CD14-positive monocyte (primary cell): ENCODE data around the gene DENND1A. TPM values are rescaled to one million over a fixed set of nuclear protein-coding genes. Genes with fewer than 3 reads are reported as not detected.

Source experiments
- DNase-seq, 3 donors: peaks; one replicate each; pipeline ENCODE4 v3.0.0-alpha.2; 2011 to 2022
- H2AFZ ChIP-seq: 2 replicates; pipeline ENCODE4 v1.6.0; 2012; ENCODE audit warnings: mild to moderate bottlenecking, low read depth, low read length, inconsistent platforms; ENCODE audit not compliant: insufficient read depth, poor library complexity, severe bottlenecking
- H3K27ac ChIP-seq, 2 donors: 1 replicate in 1 of 2; 2 replicates in 1 of 2; pipeline ENCODE4 v1.5.1; 2012 to 2013; ENCODE audit warnings: low read length in 2 of 2, control low read depth in 1 of 2, inconsistent platforms in 1 of 2, low read depth in 1 of 2, mild to moderate bottlenecking in 1 of 2
- H3K27me3 ChIP-seq, 2 donors: one replicate each; pipeline versions ENCODE4 v1.6.0 to v1.6.1; 2011 to 2013; ENCODE audit warnings: low read length in 2 of 2; ENCODE audit not compliant: control insufficient read depth in 2 of 2, insufficient read depth in 2 of 2
- H3K36me3 ChIP-seq, 2 donors: replicated peaks in 1 of 2; 1 replicate in 1 of 2; 2 replicates in 1 of 2; pipeline versions ENCODE4 v1.5.1 to v1.6.1; 2012 to 2013; ENCODE audit warnings: low read length in 2 of 2, control low read depth in 1 of 2, inconsistent platforms in 1 of 2, mild to moderate bottlenecking in 1 of 2; ENCODE audit not compliant: insufficient read depth in 2 of 2, control insufficient read depth in 1 of 2
- H3K4me1 ChIP-seq, 2 donors: 1 replicate in 1 of 2; 2 replicates in 1 of 2; pipeline versions ENCODE4 v1.5.1 to v1.6.1; 2012 to 2013; ENCODE audit warnings: low read length in 2 of 2, control low read depth in 1 of 2, inconsistent platforms in 1 of 2, mild to moderate bottlenecking in 1 of 2, moderate library complexity in 1 of 2; ENCODE audit not compliant: insufficient read depth in 2 of 2, control insufficient read depth in 1 of 2
- H3K4me2 ChIP-seq: replicated peaks from 2 replicates; pipeline ENCODE3; 2012; ENCODE audit warnings: low read length, moderate library complexity, mild to moderate bottlenecking; ENCODE audit not compliant: poor library complexity, severe bottlenecking; ENCODE audit errors: extremely low read depth
- H3K4me3 ChIP-seq, 3 experiments: fragments of 200-600 bp in 1 of 3; sonication (generic) in 1 of 3; replicated peaks in 1 of 3; 1 replicate in 2 of 3; 2 replicates in 1 of 3; pipeline ENCODE4 v1.5.1; 2011 to 2013; ENCODE audit warnings: low read length in 3 of 3, mild to moderate bottlenecking in 3 of 3, control low read depth in 2 of 3, low read depth in 2 of 3, inconsistent platforms in 1 of 3, moderate library complexity in 1 of 3
- H3K79me2 ChIP-seq: 2 replicates; pipeline ENCODE4 v1.6.0; 2012; ENCODE audit warnings: mild to moderate bottlenecking, control low read depth, inconsistent platforms, low read length, moderate library complexity; ENCODE audit not compliant: insufficient read depth
- H3K9ac ChIP-seq: 2 replicates; pipeline ENCODE4 v1.6.0; 2017; ENCODE audit warnings: low read length, mild to moderate bottlenecking; ENCODE audit not compliant: insufficient read depth, poor library complexity, severe bottlenecking
- H3K9me3 ChIP-seq, 2 donors: replicated peaks in 1 of 2; 1 replicate in 1 of 2; 2 replicates in 1 of 2; pipeline versions ENCODE4 v1.5.1 to v1.6.1; 2012 to 2013; ENCODE audit warnings: low read length in 2 of 2, control low read depth in 1 of 2; ENCODE audit not compliant: control insufficient read depth in 1 of 2, insufficient read depth in 1 of 2
- H4K20me1 ChIP-seq: 2 replicates; pipeline ENCODE4 v1.6.0; 2012; ENCODE audit warnings: mild to moderate bottlenecking, low read length, control low read depth, moderate library complexity; ENCODE audit not compliant: insufficient read depth
- H3K27ac Mint-ChIP-seq, 7 donors: one replicate each; pipeline ENCODE4 v1.8.0; 2020; ENCODE audit warnings: mild to moderate bottlenecking in 7 of 7, mixed read lengths in 7 of 7, moderate library complexity in 6 of 7, inconsistent platforms in 2 of 7
- H3K27me3 Mint-ChIP-seq, 3 donors: one replicate each; pipeline ENCODE4 v1.8.0; 2021 to 2022; ENCODE audit warnings: low read depth in 3 of 3, mild to moderate bottlenecking in 3 of 3, mixed read lengths in 3 of 3, moderate library complexity in 3 of 3, inconsistent platforms in 1 of 3
- H3K36me3 Mint-ChIP-seq, 2 donors: one replicate each; pipeline ENCODE4 v1.8.0; 2020; ENCODE audit warnings: mixed read lengths in 2 of 2, inconsistent platforms in 1 of 2, mild to moderate bottlenecking in 1 of 2
- H3K4me1 Mint-ChIP-seq: one replicate; pipeline ENCODE4 v1.8.0; 2020; ENCODE audit warnings: mild to moderate bottlenecking, mixed read lengths
- H3K4me3 Mint-ChIP-seq, 2 donors: one replicate each; pipeline ENCODE4 v1.8.0; 2020; ENCODE audit warnings: mild to moderate bottlenecking in 2 of 2, mixed read lengths in 2 of 2, moderate library complexity in 1 of 2
- H3K9me3 Mint-ChIP-seq, 7 donors: one replicate each; pipeline ENCODE4 v1.8.0; 2020 to 2022; ENCODE audit warnings: mixed read lengths in 7 of 7, mild to moderate bottlenecking in 6 of 7, moderate library complexity in 6 of 7, inconsistent platforms in 2 of 7
- WGBS: methylation state at CpG from one replicate; pipeline ENCODE4 v1.1.5; 2013; ENCODE audit warnings: missing lambda C conversion rate; ENCODE audit not compliant: insufficient coverage; 5-methylcytosine and 5-hydroxymethylcytosine counted together
- intact Hi-C, 2 donors: fragments of 100-400 bp; cut with micrococcal nuclease; formaldehyde crosslinking; loops; one replicate each; pipeline versions ENCODE4 v1.15.0 to v1.15.1; 2023
- polyA plus RNA-seq, 3 donors: library from polyadenylated mRNA; depleted of rRNA in 1 of 3; unstranded in 2 of 3; stranded (reverse) in 1 of 3; fragments of 300-500 nt in 2 of 3; fragments of >200 nt in 1 of 3; fragmentation: Illumina TruSeq in 2 of 3; gene quantifications; 1 replicate in 2 of 3; 2 replicates in 1 of 3; pipeline ENCODE4 v1.2.3, GENCODE V29; 2012 to 2021
- TF ChIP-seq, protein P1 (sequence below): fragments of 200-600 bp; IDR thresholded peaks from one replicate; pipeline ENCODE4 v1.8.0; 2022; ENCODE audit warnings: antibody characterized with exemption, mild to moderate bottlenecking

DENND1A gene
- polyA plus RNA-seq, 3 donors: 24.8 to 73.0 (median 29.4) TPM

DNA sequence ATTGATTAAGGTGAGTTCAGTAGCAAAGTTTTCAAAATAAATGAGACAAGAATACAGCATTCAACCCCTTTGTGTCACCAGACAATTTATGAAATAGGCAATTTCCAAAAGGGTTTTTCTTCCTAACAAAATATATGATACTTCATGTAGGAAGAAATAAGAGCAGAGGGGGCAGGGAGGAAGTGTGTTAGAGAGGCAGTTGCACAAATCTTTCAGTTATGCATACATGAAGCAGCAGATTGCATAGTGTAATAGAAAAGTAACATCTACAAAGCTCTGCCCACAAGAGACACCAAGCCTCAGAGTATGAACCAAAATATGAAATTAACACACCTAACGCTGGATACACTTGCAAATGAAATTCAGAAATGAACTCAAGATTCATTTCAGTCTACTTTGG, 157.0 kb downstream of the DENND1A start:
- H3K4me1 Mint-ChIP-seq: peaks cover 40% of the 10 kb centered on the region

GRCh38 chr9:123772374-123772773, 157.6 kb downstream of the DENND1A start:
- Histone ChIP-seq H3K36me3 (no peaks in the 10 kb centered on the region), H2AFZ (no peak overlapping the region), H3K79me2 (peaks cover 66% of the 10 kb centered on the region), H3K4me1 (peaks cover 21 to 30% of the 10 kb centered on the region in 2 donors), H4K20me1 (peaks cover 97% of the 10 kb centered on the region), H3K9ac (no peak overlapping the region), H3K4me2 (no peak overlapping the region), H3K4me3 (no peak overlapping the region), H3K9me3 (no peaks in the 10 kb centered on the region), H3K27ac (no peak overlapping the region), H3K27me3 (no peaks in the 10 kb centered on the region)
- H3K27ac Mint-ChIP-seq: no peak overlapping the region
- peaks cover 4 to 11% of the 10 kb centered on the region in 2 donors for H3K36me3 Mint-ChIP-seq
- intact Hi-C loops: no loop called here
- TF ChIP-seq, protein P1, sequence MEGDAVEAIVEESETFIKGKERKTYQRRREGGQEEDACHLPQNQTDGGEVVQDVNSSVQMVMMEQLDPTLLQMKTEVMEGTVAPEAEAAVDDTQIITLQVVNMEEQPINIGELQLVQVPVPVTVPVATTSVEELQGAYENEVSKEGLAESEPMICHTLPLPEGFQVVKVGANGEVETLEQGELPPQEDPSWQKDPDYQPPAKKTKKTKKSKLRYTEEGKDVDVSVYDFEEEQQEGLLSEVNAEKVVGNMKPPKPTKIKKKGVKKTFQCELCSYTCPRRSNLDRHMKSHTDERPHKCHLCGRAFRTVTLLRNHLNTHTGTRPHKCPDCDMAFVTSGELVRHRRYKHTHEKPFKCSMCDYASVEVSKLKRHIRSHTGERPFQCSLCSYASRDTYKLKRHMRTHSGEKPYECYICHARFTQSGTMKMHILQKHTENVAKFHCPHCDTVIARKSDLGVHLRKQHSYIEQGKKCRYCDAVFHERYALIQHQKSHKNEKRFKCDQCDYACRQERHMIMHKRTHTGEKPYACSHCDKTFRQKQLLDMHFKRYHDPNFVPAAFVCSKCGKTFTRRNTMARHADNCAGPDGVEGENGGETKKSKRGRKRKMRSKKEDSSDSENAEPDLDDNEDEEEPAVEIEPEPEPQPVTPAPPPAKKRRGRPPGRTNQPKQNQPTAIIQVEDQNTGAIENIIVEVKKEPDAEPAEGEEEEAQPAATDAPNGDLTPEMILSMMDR: no peak
- 100% methylated on average over 1 of the region's 3 CpGs for WGBS
- no peak for DNase-seq
- no peaks in the 10 kb centered on the region for H3K9me3 Mint-ChIP-seq
- peaks cover 40% of the 10 kb centered on the region for H3K4me1 Mint-ChIP-seq
- no peaks in the 10 kb centered on the region for H3K27me3 Mint-ChIP-seq
- H3K4me3 Mint-ChIP-seq: no peak overlapping the region

More for the DNA sequence above, 157.0 kb downstream of the DENND1A start:
- Histone ChIP-seq H3K79me2 (peaks cover 66% of the 10 kb centered on the region), H3K27ac (no peak overlapping the region), H3K4me1 (peaks cover 21 to 30% of the 10 kb centered on the region in 2 donors), H3K4me3 (no peak overlapping the region), H3K4me2 (no peak overlapping the region), H4K20me1 (peaks cover 97% of the 10 kb centered on the region), H3K36me3 (no peaks in the 10 kb centered on the region), H3K9ac (no peak overlapping the region), H3K27me3 (no peaks in the 10 kb centered on the region), H2AFZ (no peak overlapping the region), H3K9me3 (no peaks in the 10 kb centered on the region)
- WGBS: 18% methylated on average over 1 of the region's 1 CpG
- Mint-ChIP-seq H3K36me3 (peaks cover 0 to 7% of the 10 kb centered on the region in 2 donors), H3K27ac (no peak overlapping the region), H3K27me3 (no peaks in the 10 kb centered on the region), H3K4me3 (peak overlapping the region in 1 of 2 donors; percentile 21), H3K9me3 (no peaks in the 10 kb centered on the region)
- TF ChIP-seq, protein P1: no peak
- DNase-seq: no peak
- intact Hi-C loops: no loop called here
